Coronary artery (tissue), 2 donors: ENCODE data around the gene GRIN1.

Experiments
- DNase-seq: peaks from one replicate; pipeline ENCODE4 v3.0.0-alpha.2; 2017; ENCODE audit warnings: low spot score
- H3K27ac ChIP-seq, 2 donors: fragments of 200-600 bp; sonication (generic); one replicate each; pipeline ENCODE4 v1.5.1; 2016 to 2019
- H3K4me3 ChIP-seq: fragments of 200-600 bp; sonication (generic); 2 replicates; pipeline ENCODE4 v1.5.1; 2016; ENCODE audit warnings: mild to moderate bottlenecking, moderate library complexity
- TF ChIP-seq, protein P1 (sequence below): fragments of 200-600 bp; sonication (generic); IDR thresholded peaks from one replicate; pipeline ENCODE4 v1.5.1; 2019; ENCODE audit warnings: antibody characterized with exemption

GRIN1 gene

GRCh38 chr9:137204731-137205125 lies 65.8 kb downstream of the GRIN1 start:
- TF ChIP-seq, protein P1, sequence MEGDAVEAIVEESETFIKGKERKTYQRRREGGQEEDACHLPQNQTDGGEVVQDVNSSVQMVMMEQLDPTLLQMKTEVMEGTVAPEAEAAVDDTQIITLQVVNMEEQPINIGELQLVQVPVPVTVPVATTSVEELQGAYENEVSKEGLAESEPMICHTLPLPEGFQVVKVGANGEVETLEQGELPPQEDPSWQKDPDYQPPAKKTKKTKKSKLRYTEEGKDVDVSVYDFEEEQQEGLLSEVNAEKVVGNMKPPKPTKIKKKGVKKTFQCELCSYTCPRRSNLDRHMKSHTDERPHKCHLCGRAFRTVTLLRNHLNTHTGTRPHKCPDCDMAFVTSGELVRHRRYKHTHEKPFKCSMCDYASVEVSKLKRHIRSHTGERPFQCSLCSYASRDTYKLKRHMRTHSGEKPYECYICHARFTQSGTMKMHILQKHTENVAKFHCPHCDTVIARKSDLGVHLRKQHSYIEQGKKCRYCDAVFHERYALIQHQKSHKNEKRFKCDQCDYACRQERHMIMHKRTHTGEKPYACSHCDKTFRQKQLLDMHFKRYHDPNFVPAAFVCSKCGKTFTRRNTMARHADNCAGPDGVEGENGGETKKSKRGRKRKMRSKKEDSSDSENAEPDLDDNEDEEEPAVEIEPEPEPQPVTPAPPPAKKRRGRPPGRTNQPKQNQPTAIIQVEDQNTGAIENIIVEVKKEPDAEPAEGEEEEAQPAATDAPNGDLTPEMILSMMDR, result no peak
- DNase-seq, result no peak
- H3K27ac ChIP-seq, result peak overlapping the region in 1 of 2 donors; percentile 85
- peak overlapping the region; percentile 95 for H3K4me3 ChIP-seq

DNA sequence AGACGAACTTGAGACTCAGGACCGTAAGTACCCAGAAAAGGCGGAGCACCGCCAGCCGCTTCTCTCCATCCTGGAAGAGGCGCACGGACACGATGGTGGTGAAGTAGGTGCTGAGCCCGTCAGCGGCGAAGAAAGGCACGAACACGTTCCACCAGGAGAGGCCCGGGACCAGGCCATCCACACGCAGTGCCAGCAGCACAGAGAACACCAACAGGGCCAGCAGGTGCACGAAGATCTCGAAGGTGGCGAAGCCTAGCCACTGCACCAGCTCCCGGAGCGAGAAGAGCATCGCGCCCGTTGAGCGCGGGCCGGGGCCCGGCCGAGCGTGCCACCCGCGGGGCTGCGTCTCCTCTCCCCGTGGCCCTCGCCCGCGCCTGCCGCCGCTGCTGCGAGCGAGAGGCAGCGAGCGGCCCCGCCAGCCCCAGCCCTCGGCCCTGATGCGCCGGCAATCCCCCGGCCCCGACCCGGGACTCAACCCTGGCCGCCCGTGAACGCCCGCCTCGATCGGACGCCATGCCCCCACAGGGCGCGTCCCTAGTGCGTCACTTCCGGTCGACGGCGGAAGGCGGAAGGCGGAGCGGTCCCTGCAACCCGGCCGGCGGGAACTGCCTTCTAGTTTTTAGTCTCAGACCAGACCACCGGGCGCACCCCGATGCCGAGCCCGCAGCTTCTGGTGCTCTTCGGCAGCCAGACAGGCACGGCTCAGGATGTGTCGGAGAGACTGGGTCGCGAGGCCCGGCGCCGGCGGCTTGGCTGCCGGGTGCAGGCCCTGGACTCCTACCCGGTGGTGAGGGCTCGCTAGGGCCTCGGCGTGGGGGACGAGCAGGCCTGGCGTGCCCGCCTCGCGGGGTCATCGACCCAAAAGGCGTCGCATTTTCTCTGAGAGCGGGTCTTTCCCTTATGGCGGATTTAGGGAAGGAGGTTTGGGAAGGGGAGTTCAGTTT lies 66.4 kb downstream of the GRIN1 start, which contains the start of the genes NDOR1 and TMEM203:
Gene NDOR1 (plus strand): TSS at position 575 of the 944 bp plus-strand sequence. CDS start 78 bp downstream, at position 653.
Gene TMEM203 (minus strand): TSS at position 523 of the 944 bp plus-strand sequence. CDS start 234 bp downstream, at position 289.
- H3K4me3 ChIP-seq, result peak within 1 kb of the TSS; percentile 95
- TF ChIP-seq, protein P1, result no peak
- H3K27ac ChIP-seq, result peak within 1 kb of the TSS; percentile 72 to 85
- peak; percentile 91 for DNase-seq

DNA sequence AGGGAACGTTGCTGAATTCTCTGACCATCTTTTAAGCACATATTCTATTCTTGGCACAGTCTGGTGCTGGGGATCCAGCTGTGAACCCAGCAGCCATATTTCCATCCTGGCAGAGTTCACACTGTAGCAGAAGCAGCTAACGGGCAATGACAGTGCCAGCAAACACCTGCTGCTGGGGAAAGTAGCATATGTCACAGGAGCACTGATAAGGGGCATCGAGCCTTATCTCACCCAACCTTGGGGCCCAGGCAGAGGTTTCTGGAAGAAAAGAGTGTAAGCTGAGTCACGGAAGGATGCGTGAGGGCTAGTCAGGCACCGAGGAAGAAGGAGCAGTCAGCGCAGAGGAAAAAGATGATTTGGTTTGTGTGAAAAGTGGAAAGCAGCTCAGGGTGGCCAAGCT lies 67.6 kb downstream of the GRIN1 start:
- H3K4me3 ChIP-seq, result peak overlapping the region; percentile 95
- TF ChIP-seq, protein P1, result no peak
- DNase-seq, result no peak
- no peak overlapping the region for H3K27ac ChIP-seq

DNA sequence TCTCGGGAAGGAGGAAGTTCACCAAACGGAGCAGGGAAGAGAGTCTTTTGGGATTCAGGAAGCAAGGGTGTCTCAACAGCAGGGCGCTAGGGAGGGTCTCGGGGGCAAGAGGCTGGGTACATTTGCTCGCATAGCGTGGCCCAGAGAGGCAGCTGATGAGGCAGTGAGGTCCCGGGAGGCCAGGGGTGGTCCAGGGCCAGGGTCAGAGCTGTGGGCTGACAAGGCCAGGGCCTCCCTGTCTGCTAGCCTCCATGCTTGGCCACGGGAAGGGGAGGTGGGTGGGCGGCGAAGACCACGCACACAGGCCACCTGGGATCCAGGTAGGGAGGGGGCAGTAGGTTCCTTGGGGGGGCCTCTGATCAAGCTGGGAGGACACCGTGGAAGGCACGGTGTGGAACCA lies 72.6 kb downstream of the GRIN1 start:
- no peak overlapping the region for H3K27ac ChIP-seq
- DNase-seq, result no peak
- TF ChIP-seq, protein P1, result no peak
- H3K4me3 ChIP-seq, result no peak overlapping the region

- Histone ChIP-seq H3K27ac (no peak overlapping the region), H3K4me3 (no peak overlapping the region)
- TF ChIP-seq, protein P1, result no peak
- DNase-seq, result no peak
Observed at GRCh38 chr9:137212520-137212919, 73.6 kb downstream of the GRIN1 start.

GRCh38 chr9:137213160-137214060 lies 74.5 kb downstream of the GRIN1 start:
- no peak for DNase-seq
- Histone ChIP-seq H3K27ac (no peak overlapping the region), H3K4me3 (no peak overlapping the region)
- TF ChIP-seq, protein P1, result no peak
